K562 (cell line): ENCODE results near the gene ABRAXAS1. TPM values are rescaled to one million over a fixed set of nuclear protein-coding genes. Genes with fewer than 3 reads are reported as not detected.

ENCODE experiments used
- ATF2 ChIP-seq: sonication (generic); formaldehyde crosslinking; IDR thresholded peaks from 2 replicates; pipeline ENCODE4 v1.8.1; 2022; ENCODE audit warnings: missing genetic modification reagents
- CC2D1A ChIP-seq: fragments of 450-650 bp; IDR thresholded peaks from 2 replicates; pipeline ENCODE4 v1.6.1; 2017; ENCODE audit warnings: mild to moderate bottlenecking
- CREB3L1 ChIP-seq: fragments of 450-650 bp; IDR thresholded peaks from 2 replicates; pipeline ENCODE4 v1.6.1; 2014; ENCODE audit warnings: low read depth, mild to moderate bottlenecking, moderate library complexity, borderline replicate concordance
- E4F1 ChIP-seq: fragments of 250-450 bp; sonication (Bioruptor Pico); IDR thresholded peaks from 2 replicates; pipeline ENCODE4 v1.5.0; 2021; ENCODE audit warnings: mild to moderate bottlenecking, borderline replicate concordance
- ELF1 ChIP-seq: fragments of 200-800 bp; sonication (Bioruptor generic); IDR thresholded peaks from 2 replicates; pipeline ENCODE4 v1.6.1; 2016; ENCODE audit warnings: missing genetic modification characterization, missing compliant biosample characterization
- MEF2D ChIP-seq: conservative IDR thresholded peaks from 2 replicates; pipeline ENCODE4 v1.6.1; 2016; ENCODE audit warnings: low read depth, missing genetic modification characterization, missing compliant biosample characterization
- PREB ChIP-seq: sonication (generic); formaldehyde crosslinking; IDR thresholded peaks from 2 replicates; pipeline ENCODE4 v1.8.1; 2023; ENCODE audit warnings: mild to moderate bottlenecking, missing genetic modification reagents
- RAD21 ChIP-seq, 2 experiments: fragments of 250-450 bp in 1 of 2; fragments of 450-650 bp in 1 of 2; sonication (Bioruptor Pico) in 1 of 2; formaldehyde crosslinking in 1 of 2; IDR thresholded peaks in 1 of 2; conservative IDR thresholded peaks in 1 of 2; 2 replicates each; pipeline versions ENCODE4 v1.4.0 to v1.8.0; 2020 to 2022; ENCODE audit warnings: mild to moderate bottlenecking in 2 of 2, moderate library complexity in 1 of 2
- YBX1 ChIP-seq: fragments of 450-650 bp; IDR thresholded peaks from 2 replicates; pipeline ENCODE4 v1.7.1; 2016; ENCODE audit warnings: mild to moderate bottlenecking
- ZFP30 ChIP-seq: fragments of 250-450 bp; sonication (Bioruptor Pico); IDR thresholded peaks from 2 replicates; pipeline ENCODE4 v1.8.0; 2022; ENCODE audit warnings: moderate library complexity, mild to moderate bottlenecking, inconsistent platforms, borderline replicate concordance
- ZNF24 ChIP-seq: fragments of 450-650 bp; IDR thresholded peaks from 2 replicates; pipeline ENCODE4 v1.6.1; 2016
- ZNF444 ChIP-seq: fragments of 250-450 bp; sonication (Bioruptor Pico); IDR thresholded peaks from 2 replicates; pipeline ENCODE4 v1.4.0; 2020; ENCODE audit warnings: mild to moderate bottlenecking, moderate library complexity
- polyA plus RNA-seq, 8 experiments: library from polyadenylated mRNA; depleted of rRNA in 4 of 8; stranded (reverse) in 5 of 8; unstranded in 3 of 8; fragments of >200 nt; fragmentation: Nextera tagmentation in 2 of 8; fragmentation: Illumina TruSeq in 1 of 8; extraction: Ambion mirVana in 2 of 8; extraction: Trizol in 1 of 8; gene quantifications; 2 replicates each; pipeline versions ENCODE4 v1.2.1 to v1.2.3, GENCODE V29; 2011 to 2014; ENCODE audit warnings: inconsistent platforms in 1 of 8, missing spikeins in 1 of 8
- total RNA-seq, 7 experiments: library from RNA; depleted of rRNA in 6 of 7; stranded (reverse); fragments of >200 nt in 6 of 7; fragmentation: Illumina TruSeq in 2 of 7; extraction: Trizol in 2 of 7; gene quantifications; 2 replicates each; pipeline versions ENCODE4 v1.2.1 to v1.2.3, GENCODE V29; 2011 to 2021; ENCODE audit warnings: low replicate concordance in 1 of 7

ABRAXAS1 gene
- total and polyA plus RNA-seq, 9 of the 15 experiments (the other 6 are each of a cell fraction or from before 2014, with no cell fraction given), result 10.8 to 48.3 (median 22.1) TPM

GRCh38 chr4:83484500-83485461, at the start of gene ABRAXAS1 (continued):
- no peak for TF ChIP-seq ZNF24
- TF ChIP-seq CREB3L1, result peak; percentile 57; the same call in 1 of the 2 replicates
- no peak for TF ChIP-seq PREB (CRISPR knock-in tag)
- no peak for TF ChIP-seq YBX1
- TF ChIP-seq E4F1 (CRISPR knock-in tag), result no peak
- TF ChIP-seq ZFP30 (CRISPR knock-in tag), result no peak
- no peak for TF ChIP-seq ATF2
- TF ChIP-seq CC2D1A, result no peak
- TF ChIP-seq ZNF444 (CRISPR knock-in tag), result no peak
- TF ChIP-seq ELF1, result peak; percentile 75
- TF ChIP-seq RAD21 (CRISPR knock-in tag; conservative IDR thresholded peaks at IDR 0.05 in 1 of 2, IDR thresholded peaks at IDR 0.05 in 1 of 2), result no peak; a peak in 1 of 4 replicates
- no peak for TF ChIP-seq MEF2D
